ENCODE results near the gene PTMA.
A peak's percentile ranks its signal among the peaks of the same experiment; 100 is the strongest.

PTMA gene

DNA sequence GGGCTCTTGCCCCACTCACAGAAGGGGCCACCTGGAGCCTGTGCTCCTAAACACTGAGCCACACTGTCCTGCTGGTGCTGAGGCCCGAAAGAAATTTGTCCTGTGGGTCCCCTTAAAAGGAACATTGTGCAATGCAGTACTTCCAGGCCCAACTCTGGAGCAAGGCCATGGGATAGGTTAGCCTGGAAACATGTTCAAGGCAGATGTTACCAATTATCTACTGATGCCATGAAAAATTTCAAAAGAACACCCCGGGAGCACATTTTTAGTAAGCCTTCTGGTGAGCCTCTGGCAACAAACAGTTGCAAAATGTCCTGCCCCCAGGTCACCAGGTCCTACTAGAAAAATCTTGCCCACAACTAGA, 12.3 kb upstream of the PTMA start:
- in situ Hi-C loops (cut with MboI; ENCODE audit: low sequenced_read_pairs) = no loop called here
- Histone ChIP-seq H3K4me1 (no peaks in the 10 kb centered on the region), H3K27me3 (ENCODE audit: low read depth) (no peaks in the 10 kb centered on the region), H3K4me3 (no peak overlapping the region), H3K36me3 (replicated peaks) (no peaks in the 10 kb centered on the region), H3K9me3 (no peaks in the 10 kb centered on the region)
- DNase-seq (ENCODE audit: low spot score in 2 of 2) = no peak

DNA sequence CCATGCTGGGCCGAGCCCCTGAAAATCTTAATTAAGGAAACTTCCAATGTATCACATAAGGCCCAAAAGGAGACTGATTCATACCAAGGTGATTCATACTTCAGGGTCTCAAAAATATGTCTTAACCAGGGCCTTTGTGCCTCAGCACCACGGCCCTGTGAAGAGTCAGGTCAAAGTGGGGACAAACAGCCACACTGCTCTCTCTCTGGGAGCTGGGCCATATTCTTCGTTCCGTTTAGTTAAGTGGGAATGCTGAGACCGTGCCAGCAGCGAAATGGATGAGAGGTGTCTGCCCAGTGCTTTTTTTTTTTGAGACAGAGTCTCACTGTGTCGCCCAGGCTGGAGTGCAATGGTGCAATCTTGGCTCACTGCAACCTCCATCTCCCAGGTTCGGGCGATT, 9.3 kb upstream of the PTMA start:
- no peaks in the 10 kb centered on the region for H3K4me1 ChIP-seq
- in situ Hi-C loops (cut with MboI; ENCODE audit: low sequenced_read_pairs) = no loop called here
- H3K27me3 ChIP-seq (ENCODE audit: low read depth) = no peaks in the 10 kb centered on the region
- H3K36me3 ChIP-seq (replicated peaks) = no peaks in the 10 kb centered on the region
- no peak overlapping the region for H3K4me3 ChIP-seq
- H3K9me3 ChIP-seq = no peaks in the 10 kb centered on the region
- DNase-seq (ENCODE audit: low spot score in 2 of 2) = no peak

DNA sequence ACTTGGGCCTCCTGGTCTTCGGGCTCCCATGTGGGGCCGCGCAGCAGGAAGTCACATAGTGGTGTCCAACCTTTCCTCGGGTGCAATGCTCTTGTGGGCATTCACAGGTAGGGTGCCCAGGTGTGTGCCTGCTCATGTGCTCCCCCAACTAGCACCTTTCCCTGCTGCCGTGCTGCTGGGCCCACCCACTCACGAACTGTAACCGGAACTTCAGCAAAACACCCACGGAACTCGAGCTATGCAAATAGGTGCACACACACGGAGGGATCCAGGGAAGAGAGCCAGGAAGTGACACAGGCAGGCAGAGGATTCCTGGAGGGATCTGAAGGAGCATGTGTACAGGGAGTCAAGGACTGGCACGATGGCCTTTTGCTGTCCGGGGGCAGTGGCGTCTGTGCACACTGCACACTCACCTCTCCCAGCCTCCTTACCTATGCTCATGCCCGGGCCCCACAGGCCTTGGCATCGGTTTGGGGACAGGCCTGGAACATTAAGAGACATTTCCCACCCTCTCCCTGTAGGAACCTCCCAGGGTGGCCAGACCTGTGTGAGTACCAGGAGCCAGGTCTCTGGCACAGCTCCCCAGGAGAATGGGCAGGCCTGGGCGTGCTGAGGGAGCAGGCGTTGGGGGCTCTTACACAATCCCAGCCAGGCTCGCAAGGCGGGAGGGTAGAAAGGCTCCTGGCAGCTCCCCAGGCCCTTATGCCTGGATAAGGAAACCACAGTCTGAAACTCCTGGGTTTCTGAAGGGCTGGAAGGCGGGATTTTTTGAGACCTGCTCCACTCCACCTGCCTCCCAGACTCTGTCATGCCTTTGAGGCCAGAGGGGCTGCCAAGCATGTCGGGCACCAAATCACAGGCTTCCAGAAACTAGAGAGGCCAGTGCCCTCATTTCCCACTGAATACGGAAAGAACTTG, 6.6 kb upstream of the PTMA start:
- Histone ChIP-seq H3K4me3 (no peak overlapping the region), H3K27me3 (ENCODE audit: low read depth) (no peaks in the 10 kb centered on the region), H3K36me3 (replicated peaks) (no peaks in the 10 kb centered on the region), H3K4me1 (peaks cover 6% of the 10 kb centered on the region), H3K9me3 (0 out of 2 replicates have a peak, but pooled peaks cover 3% of the 10 kb centered on the region)
- in situ Hi-C loops (cut with MboI; ENCODE audit: low sequenced_read_pairs) = no loop called here
- no peak for DNase-seq (ENCODE audit: low spot score in 2 of 2)

DNA sequence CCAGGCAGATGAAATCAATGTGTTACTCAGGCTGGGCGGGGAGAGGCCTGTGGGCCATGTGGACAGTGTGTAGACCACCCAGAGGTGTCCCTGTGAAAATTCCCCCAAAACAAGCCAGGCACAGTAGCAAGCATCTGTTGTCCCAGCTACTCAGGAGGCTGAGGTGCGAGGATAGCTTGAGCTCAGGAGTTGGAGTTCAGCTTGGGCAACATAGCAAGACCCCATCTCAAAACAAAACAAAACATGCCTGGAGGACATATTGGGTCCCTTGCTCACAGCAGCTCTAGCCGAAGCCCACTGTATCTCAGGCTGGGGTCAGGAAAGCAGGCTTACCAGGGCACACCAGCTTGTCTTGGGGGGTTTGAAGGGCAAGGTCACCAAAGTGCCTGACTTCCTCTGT, 4.3 kb upstream of the PTMA start:
- Histone ChIP-seq H3K4me3 (no peak overlapping the region), H3K36me3 (replicated peaks) (peaks cover 7% of the 10 kb centered on the region), H3K9me3 (0 out of 2 replicates have a peak, but pooled peaks cover 3% of the 10 kb centered on the region), H3K27me3 (ENCODE audit: low read depth) (no peaks in the 10 kb centered on the region), H3K4me1 (peaks cover 13% of the 10 kb centered on the region)
- no peak for DNase-seq (ENCODE audit: low spot score in 2 of 2)
- in situ Hi-C loops (cut with MboI; ENCODE audit: low sequenced_read_pairs) = no loop called here

DNA sequence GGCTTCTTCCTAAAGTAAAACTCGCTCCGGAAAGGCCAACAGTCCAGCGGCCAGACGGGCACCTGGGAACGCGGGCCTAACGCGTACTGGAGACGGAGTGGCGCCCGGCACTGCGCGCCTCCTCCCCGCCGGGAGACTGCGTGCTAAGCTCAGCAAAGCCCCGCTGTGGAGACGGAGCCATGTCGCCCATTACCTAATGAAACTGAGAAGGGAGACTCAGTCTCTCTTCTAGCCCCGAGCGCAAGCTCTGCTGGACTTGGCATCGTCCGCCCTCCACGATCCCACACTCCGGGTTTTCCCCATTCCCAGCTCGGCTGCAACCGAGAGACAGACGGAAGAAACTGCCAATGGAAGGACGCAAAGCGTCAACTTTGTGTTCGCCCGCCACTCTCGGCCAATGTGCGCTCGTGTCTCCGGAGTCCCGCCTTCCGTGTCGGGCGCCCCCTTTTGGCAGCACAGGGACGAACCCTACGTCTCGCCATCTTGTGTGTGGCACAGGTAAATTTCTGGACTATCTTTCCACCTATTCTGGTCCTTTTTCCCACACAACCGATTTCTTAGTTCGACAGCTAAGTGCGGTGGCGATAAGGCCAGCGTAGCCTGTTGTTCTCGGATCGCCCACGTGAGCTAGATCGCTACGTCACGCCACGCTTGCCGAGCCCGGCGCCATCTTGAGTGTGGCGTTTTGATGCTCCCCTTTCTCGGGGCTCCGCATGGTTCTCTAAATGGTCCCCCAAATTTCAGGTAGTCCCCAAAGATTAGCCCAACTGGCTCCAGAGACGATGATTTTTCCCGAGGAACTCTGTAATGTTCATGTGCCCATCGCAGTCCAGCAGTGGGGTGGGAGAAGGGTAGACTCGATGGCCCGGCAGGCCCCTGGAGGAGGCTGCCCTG, 1.3 kb upstream of the PTMA start:
- H3K4me3 ChIP-seq = peak overlapping the region; percentile 99
- 0 out of 2 replicates have a peak, but pooled peaks cover 3% of the 10 kb centered on the region for H3K9me3 ChIP-seq
- H3K27me3 ChIP-seq (ENCODE audit: low read depth) = no peaks in the 10 kb centered on the region
- H3K36me3 ChIP-seq (replicated peaks) = peaks cover 35% of the 10 kb centered on the region
- in situ Hi-C loops (cut with MboI; ENCODE audit: low sequenced_read_pairs) = loop anchor here (5.0 kb wide), 2 partner anchors 40 to 95 kb away; no protein-coding TSS in a partner anchor
- H3K4me1 ChIP-seq = peaks cover 13% of the 10 kb centered on the region
- DNase-seq (ENCODE audit: low spot score in 2 of 2) = peak; percentile 93 to 98

DNA sequence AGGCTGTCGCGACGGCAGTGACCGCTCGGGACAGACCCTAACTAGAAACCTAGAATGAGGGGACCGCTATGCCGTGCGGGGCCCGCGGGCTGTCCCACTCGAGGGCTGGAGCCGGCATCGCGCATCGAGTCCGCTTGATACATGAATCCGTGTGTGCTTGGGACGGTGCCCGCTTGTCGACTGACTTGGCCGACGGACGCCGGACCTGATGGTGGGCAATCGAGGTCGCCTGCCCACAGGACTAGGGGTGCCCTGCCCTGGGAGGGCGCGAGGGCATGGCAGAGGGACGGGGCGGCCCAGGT, 749 bp upstream of the PTMA start:
- Histone ChIP-seq H3K4me1 (peaks cover 13% of the 10 kb centered on the region), H3K27me3 (ENCODE audit: low read depth) (no peaks in the 10 kb centered on the region), H3K4me3 (peak overlapping the region; percentile 99), H3K36me3 (replicated peaks) (peaks cover 41% of the 10 kb centered on the region), H3K9me3 (0 out of 2 replicates have a peak, but pooled peaks cover 3% of the 10 kb centered on the region)
- peak in 1 of 2 experiments; percentile 62 for DNase-seq (ENCODE audit: low spot score in 2 of 2)
- in situ Hi-C loops (cut with MboI; ENCODE audit: low sequenced_read_pairs) = loop anchor here (5.0 kb wide), 2 partner anchors 40 to 95 kb away; no protein-coding TSS in a partner anchor

DNA sequence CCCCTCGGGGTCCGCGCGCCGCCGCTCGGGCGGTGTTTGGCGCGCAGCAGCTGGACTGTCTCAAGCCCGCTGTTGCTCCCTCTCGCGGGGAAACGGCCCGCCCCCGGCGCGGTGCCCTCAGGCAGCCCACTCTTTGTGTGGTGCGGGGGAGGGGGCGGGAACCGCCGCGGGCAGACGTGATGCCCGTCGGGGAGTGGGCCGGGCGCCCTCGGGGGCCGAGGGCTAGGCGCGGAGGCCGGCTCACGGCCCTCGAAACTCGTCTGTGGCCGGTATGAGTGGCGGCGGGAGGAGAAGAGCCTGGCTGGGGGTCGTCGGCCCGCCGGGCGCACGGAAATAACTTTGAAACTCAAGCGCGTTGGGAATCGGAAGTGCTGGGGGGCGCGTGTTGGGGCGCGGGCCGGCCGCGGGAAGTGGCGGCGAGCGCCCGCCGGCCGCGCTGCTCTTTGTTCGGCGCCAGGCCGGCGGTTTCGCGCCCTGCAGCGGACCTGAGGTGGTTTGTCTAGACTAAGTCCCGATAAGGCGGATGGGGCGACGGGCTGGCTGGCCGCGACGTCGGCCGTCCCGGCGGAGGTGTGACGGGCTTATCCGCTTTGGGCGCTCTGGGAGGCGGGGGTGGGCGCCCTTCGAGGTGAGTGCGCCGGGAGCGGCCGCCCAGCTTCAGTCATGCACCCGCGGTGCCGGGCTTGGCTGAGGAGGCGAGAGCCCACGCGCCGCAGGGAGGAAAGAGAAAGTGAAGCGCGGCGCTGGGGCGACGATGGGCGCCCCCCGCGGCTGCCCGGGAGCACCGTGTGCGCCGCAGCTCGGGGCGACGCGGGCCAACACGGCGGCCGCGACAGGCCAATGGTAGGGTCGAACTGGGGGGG, 679 bp downstream of the PTMA start:
- peak overlapping the region; percentile 99 for H3K4me3 ChIP-seq
- H3K4me1 ChIP-seq = peaks cover 17% of the 10 kb centered on the region
- peaks cover 51% of the 10 kb centered on the region for H3K36me3 ChIP-seq (replicated peaks)
- in situ Hi-C loops (cut with MboI; ENCODE audit: low sequenced_read_pairs) = loop anchor here (5.0 kb wide), 2 partner anchors 42 to 97 kb away; no protein-coding TSS in a partner anchor
- 0 out of 2 replicates have a peak, but pooled peaks cover 3% of the 10 kb centered on the region for H3K9me3 ChIP-seq
- no peaks in the 10 kb centered on the region for H3K27me3 ChIP-seq (ENCODE audit: low read depth)
- DNase-seq (ENCODE audit: low spot score in 2 of 2) = peak in 1 of 2 experiments; percentile 58

DNA sequence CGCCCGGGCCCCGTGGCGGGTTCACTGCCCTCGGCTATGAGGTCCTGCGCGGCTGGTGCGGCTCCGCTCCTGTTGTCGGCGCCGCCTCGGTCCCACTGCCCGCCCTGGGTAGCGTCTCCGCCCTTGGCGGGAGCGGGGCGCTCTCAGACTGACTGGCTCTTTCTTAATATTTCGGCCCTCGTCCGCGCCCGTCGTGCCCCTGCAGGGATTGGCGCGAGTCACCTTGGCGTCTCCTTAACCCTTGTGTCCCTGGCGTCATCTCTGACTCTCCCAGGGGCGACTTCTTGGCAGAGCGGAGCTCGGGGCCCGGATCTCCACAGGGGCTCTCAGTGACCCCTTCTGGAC, 1.3 kb downstream of the PTMA start:
- Histone ChIP-seq H3K4me1 (peaks cover 17% of the 10 kb centered on the region), H3K27me3 (ENCODE audit: low read depth) (no peaks in the 10 kb centered on the region), H3K4me3 (peak overlapping the region; percentile 99), H3K36me3 (replicated peaks) (peaks cover 55% of the 10 kb centered on the region), H3K9me3 (0 out of 2 replicates have a peak, but pooled peaks cover 3% of the 10 kb centered on the region)
- peak; percentile 12 to 63 for DNase-seq (ENCODE audit: low spot score in 2 of 2)
- in situ Hi-C loops (cut with MboI; ENCODE audit: low sequenced_read_pairs) = loop anchor here (5.0 kb wide), 2 partner anchors 42 to 97 kb away; no protein-coding TSS in a partner anchor

DNA sequence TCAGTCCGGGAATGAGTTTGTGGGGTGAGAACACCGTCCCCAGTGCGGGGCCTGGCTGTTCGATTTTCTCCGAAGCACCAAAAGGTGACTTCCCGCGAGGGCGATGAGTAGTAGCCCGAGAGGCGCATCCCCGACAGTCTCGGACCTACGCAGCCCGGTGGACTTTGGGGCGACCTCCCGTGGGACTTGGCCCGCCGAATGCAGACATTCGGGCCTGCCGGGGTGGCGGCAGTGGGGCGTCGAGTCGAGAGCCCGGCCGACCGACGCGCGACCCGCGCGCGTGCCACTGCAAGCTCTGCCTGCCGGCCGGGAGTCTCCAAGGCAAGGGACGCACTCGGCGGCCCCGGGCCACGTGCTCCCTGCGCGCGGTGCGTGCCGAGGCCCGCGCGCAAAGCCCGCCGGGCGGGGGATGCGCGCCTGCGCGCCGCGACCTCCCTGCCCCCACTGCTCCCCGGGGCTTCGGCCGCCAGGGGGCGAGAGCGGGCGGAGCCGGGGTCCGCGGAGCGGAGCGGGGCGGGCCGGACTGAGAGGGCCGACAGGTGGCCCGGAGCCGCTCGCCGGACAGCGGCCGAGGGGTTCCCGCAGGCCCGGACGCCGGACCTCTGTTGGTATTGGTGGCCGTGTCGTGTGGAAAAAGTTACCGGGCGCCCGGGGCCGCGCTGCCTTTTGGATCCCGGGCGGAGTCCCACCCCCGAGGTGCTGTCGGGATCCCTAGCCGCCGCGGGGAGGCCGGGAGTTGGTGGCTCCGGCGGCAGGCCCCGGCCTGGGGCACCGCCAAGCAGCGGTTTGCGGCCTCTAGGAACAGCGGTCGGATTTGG, 1.9 kb downstream of the PTMA start:
- Histone ChIP-seq H3K27me3 (ENCODE audit: low read depth) (no peaks in the 10 kb centered on the region), H3K4me3 (peak overlapping the region; percentile 99), H3K36me3 (replicated peaks) (peaks cover 60% of the 10 kb centered on the region), H3K9me3 (0 out of 2 replicates have a peak, but pooled peaks cover 3% of the 10 kb centered on the region), H3K4me1 (peaks cover 20% of the 10 kb centered on the region)
- peak; percentile 75 to 82 for DNase-seq (ENCODE audit: low spot score in 2 of 2)
- in situ Hi-C loops (cut with MboI; ENCODE audit: low sequenced_read_pairs) = loop anchor here (5.0 kb wide), 2 partner anchors 43 to 98 kb away; no protein-coding TSS in a partner anchor

DNA sequence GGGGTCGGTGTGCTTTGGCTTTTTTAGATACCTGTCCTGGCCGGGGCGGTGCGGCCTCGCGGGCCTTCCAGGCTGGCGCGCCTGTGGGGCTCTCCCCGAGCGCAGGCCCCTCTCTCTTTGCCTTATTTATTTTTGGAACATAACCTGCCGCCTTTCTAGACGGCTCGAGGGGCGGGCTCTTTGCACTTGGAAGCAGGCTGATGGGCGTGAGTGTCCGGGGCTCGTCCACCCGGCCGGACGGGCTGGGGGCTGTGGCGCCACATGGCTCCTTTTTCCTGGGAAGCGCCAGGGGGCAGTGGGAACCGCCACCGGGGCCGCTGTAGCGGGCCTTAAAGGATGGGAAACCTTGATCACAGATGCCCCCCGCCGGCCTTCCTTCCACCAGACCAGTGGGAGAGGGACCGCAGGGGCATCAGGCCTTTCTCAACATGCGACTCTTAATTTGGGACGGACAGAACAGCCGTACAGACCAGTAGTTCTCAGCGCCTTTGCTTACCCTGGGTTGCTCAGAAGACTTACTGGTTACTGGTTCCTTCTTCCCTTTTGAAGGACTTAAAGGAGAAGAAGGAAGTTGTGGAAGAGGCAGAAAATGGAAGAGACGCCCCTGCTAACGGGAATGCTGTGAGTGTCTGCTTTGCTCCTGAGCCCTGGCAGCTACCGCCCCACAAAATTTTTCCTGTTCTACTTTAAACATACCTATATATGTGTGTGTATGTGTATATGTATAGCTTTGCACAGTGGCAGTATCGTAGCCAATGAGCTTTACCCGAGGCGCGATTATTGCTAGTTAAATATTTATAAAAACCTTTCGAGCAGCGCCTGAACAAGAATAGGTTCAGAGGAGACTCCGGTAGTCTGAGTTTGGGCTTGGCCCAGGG, 2.7 kb downstream of the PTMA start:
- Histone ChIP-seq H3K9me3 (no peaks in the 10 kb centered on the region), H3K4me3 (peak overlapping the region; percentile 99), H3K27me3 (ENCODE audit: low read depth) (no peaks in the 10 kb centered on the region), H3K4me1 (peaks cover 16% of the 10 kb centered on the region), H3K36me3 (replicated peaks) (peaks cover 60% of the 10 kb centered on the region)
- peak; percentile 6 to 60 for DNase-seq (ENCODE audit: low spot score in 2 of 2)
- in situ Hi-C loops (cut with MboI; ENCODE audit: low sequenced_read_pairs) = no loop called here

DNA sequence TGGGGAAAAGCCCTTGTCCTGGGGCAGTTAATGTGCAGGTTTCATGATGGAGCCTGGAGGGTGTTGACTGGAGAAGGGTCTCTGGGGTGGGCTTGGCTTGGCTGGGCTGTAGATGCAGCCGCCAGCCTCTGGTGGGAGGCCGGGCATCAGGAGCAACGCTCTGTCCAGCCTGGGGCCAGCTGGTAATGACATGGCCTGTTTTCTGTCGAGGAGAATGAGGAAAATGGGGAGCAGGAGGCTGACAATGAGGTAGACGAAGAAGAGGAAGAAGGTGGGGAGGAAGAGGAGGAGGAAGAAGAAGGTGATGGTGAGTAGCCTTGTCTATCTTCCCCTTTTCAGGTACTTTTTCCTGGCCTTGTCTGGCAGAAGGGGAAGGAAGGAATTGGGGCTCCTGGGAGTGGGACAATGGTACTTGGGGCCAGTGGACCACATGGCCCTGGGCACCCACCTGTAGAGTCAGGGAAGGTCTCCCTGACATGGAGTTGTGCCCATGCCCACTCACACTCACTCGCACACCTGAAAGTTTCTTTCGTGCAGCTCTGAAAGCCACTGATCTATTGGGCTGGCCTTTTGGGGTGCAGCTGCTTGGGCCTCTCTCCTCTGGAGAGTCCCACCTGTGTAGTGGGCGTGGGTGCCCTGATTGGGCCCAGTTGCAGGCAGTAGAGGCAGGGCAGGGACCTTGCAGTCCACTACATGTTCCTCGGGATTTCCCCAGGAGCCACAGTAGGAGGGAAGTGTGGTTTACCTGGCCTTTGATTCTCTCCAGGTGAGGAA, 3.5 kb downstream of the PTMA start:
- peaks cover 14% of the 10 kb centered on the region for H3K4me1 ChIP-seq
- no peaks in the 10 kb centered on the region for H3K27me3 ChIP-seq (ENCODE audit: low read depth)
- in situ Hi-C loops (cut with MboI; ENCODE audit: low sequenced_read_pairs) = no loop called here
- no peaks in the 10 kb centered on the region for H3K9me3 ChIP-seq
- H3K4me3 ChIP-seq = peak overlapping the region; percentile 99
- DNase-seq (ENCODE audit: low spot score in 2 of 2) = no peak
- peaks cover 60% of the 10 kb centered on the region for H3K36me3 ChIP-seq (replicated peaks)
